ENCODE results near the gene ARHGAP33.
A peak's percentile ranks its signal among the peaks of the same experiment; 100 is the strongest.

GRCh38 chr19:35744430-35745327 is 30.7 kb upstream of the ARHGAP33 start:
- TF ChIP-seq EP300 (conservative IDR thresholded peaks at IDR 0.05; ENCODE audit: poor library complexity, severe bottlenecking) = no peak
- peak; percentile 70 for TF ChIP-seq POLR2AphosphoS5 (IDR thresholded peaks at IDR 0.05)
- no peak for TF ChIP-seq EZH2 (IDR thresholded peaks at IDR 0.05; ENCODE audit: borderline replicate concordance, insufficient read depth, low read length, poor library complexity, severe bottlenecking)
- TF ChIP-seq RAD21 (conservative IDR thresholded peaks at IDR 0.05) = peak; percentile 68
- TF ChIP-seq, protein P1, sequence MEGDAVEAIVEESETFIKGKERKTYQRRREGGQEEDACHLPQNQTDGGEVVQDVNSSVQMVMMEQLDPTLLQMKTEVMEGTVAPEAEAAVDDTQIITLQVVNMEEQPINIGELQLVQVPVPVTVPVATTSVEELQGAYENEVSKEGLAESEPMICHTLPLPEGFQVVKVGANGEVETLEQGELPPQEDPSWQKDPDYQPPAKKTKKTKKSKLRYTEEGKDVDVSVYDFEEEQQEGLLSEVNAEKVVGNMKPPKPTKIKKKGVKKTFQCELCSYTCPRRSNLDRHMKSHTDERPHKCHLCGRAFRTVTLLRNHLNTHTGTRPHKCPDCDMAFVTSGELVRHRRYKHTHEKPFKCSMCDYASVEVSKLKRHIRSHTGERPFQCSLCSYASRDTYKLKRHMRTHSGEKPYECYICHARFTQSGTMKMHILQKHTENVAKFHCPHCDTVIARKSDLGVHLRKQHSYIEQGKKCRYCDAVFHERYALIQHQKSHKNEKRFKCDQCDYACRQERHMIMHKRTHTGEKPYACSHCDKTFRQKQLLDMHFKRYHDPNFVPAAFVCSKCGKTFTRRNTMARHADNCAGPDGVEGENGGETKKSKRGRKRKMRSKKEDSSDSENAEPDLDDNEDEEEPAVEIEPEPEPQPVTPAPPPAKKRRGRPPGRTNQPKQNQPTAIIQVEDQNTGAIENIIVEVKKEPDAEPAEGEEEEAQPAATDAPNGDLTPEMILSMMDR (IDR thresholded peaks at IDR 0.05; ENCODE audit: poor library complexity, severe bottlenecking) = peak; percentile 83
